Left ventricle myocardium inferior (tissue), 1 donor: ENCODE data around the gene FGL2. TPM values are rescaled to one million over a fixed set of nuclear protein-coding genes. Genes with fewer than 3 reads are reported as not detected.
"Not testable (repeated sequence)": the region's sequence is repeated elsewhere in the genome, so short reads cannot be mapped to it uniquely, and the experiment has no call there.

Experiments
- DNase-seq: peaks from one replicate; pipeline ENCODE4 v3.0.0-alpha.2; 2020
- H3K27ac ChIP-seq: fragments of 200-600 bp; replicated peaks from 2 replicates; pipeline ENCODE4 v1.8.0; 2021
- H3K27me3 ChIP-seq: fragments of 200-600 bp; 2 replicates; pipeline ENCODE4 v1.8.0; 2021; ENCODE audit warnings: low read depth
- H3K36me3 ChIP-seq: fragments of 200-600 bp; 2 replicates; pipeline ENCODE4 v1.8.0; 2021
- H3K4me1 ChIP-seq: fragments of 200-600 bp; 2 replicates; pipeline ENCODE4 v1.8.0; 2021
- H3K4me3 ChIP-seq: fragments of 200-600 bp; 2 replicates; pipeline ENCODE4 v1.8.0; 2021; ENCODE audit warnings: mild to moderate bottlenecking, moderate library complexity
- H3K9me3 ChIP-seq: fragments of 200-600 bp; replicated peaks from 2 replicates; pipeline ENCODE4 v1.8.0; 2021
- intact Hi-C: fragments of 100-400 bp; cut with micrococcal nuclease; formaldehyde crosslinking; loops from one replicate; pipeline ENCODE4 v1.11.0; 2022
- total RNA-seq: library from RNA; stranded (reverse); fragmentation: NEBNext Ultra II Directional; extraction: Animal tissue kit (Norgen Biotek cat#: 25700); gene quantifications from one replicate; pipeline ENCODE4 v1.2.1, GENCODE V29; 2021
- TF ChIP-seq, protein P1 (sequence below): fragments of 200-600 bp; IDR thresholded peaks from 2 replicates; pipeline ENCODE4 v1.8.0; 2021; ENCODE audit warnings: antibody characterized with exemption, mild to moderate bottlenecking, borderline replicate concordance
- donor health status: DM: no; HTN: yes; CAD: no; lungs with severe emphysema.

The FGL2 gene
- total RNA-seq, 1 donor from 2014 or later, result 10.6 TPM

DNA sequence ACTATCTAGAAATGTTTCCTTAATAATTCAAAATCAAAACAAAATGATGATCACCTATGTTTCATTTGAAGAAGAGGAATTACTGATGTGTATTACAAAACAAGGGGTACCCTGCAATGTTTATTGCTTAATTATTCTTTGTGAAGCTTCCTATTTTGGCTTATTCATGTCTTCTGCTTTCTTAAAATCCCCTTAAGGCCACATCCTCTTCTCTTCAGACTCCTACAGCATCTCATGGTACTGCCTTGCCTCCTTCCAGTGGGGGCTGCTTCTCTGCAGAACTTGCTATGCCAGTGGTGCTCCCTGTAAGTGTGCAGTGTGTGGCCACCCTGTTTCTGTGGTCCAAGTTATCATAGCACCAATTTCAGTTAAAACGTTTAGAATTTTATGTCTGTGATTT lies 42.2 kb downstream of the FGL2 start:
- intact Hi-C loops, result no loop called here
- Histone ChIP-seq H3K4me3 (no peak overlapping the region), H3K27me3 (no peaks in the 10 kb centered on the region), H3K9me3 (peaks cover 3% of the 10 kb centered on the region), H3K4me1 (peaks cover 5% of the 10 kb centered on the region), H3K36me3 (no peaks in the 10 kb centered on the region), H3K27ac (no peak overlapping the region)
- DNase-seq, result no peak
- TF ChIP-seq, protein P1, sequence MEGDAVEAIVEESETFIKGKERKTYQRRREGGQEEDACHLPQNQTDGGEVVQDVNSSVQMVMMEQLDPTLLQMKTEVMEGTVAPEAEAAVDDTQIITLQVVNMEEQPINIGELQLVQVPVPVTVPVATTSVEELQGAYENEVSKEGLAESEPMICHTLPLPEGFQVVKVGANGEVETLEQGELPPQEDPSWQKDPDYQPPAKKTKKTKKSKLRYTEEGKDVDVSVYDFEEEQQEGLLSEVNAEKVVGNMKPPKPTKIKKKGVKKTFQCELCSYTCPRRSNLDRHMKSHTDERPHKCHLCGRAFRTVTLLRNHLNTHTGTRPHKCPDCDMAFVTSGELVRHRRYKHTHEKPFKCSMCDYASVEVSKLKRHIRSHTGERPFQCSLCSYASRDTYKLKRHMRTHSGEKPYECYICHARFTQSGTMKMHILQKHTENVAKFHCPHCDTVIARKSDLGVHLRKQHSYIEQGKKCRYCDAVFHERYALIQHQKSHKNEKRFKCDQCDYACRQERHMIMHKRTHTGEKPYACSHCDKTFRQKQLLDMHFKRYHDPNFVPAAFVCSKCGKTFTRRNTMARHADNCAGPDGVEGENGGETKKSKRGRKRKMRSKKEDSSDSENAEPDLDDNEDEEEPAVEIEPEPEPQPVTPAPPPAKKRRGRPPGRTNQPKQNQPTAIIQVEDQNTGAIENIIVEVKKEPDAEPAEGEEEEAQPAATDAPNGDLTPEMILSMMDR, result no peak

DNA sequence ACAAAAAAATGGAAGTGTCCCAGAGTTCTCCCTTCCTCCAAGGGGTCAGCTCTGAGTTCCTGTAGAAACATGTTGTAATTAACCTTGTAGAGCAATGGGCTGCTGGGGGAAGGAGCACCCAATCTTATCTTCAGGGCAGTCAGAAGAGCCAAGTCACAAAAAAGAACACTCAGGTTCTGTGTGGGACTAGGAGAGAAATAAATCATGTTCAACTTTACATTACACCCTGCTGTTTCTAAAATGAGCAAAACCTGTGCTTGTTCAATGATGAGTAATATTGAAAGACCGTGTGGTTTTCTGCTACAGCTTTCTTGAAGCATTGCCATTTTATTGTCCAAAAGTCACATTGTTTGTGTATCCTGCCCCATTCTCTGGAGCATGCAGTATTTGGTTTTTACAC lies 42.6 kb downstream of the FGL2 start:
- intact Hi-C loops, H3K9me3 ChIP-seq, H3K4me1 ChIP-seq, H3K27ac ChIP-seq, H3K27me3 ChIP-seq, H3K4me3 ChIP-seq, H3K36me3 ChIP-seq, DNase-seq: not testable (repeated sequence)

DNA sequence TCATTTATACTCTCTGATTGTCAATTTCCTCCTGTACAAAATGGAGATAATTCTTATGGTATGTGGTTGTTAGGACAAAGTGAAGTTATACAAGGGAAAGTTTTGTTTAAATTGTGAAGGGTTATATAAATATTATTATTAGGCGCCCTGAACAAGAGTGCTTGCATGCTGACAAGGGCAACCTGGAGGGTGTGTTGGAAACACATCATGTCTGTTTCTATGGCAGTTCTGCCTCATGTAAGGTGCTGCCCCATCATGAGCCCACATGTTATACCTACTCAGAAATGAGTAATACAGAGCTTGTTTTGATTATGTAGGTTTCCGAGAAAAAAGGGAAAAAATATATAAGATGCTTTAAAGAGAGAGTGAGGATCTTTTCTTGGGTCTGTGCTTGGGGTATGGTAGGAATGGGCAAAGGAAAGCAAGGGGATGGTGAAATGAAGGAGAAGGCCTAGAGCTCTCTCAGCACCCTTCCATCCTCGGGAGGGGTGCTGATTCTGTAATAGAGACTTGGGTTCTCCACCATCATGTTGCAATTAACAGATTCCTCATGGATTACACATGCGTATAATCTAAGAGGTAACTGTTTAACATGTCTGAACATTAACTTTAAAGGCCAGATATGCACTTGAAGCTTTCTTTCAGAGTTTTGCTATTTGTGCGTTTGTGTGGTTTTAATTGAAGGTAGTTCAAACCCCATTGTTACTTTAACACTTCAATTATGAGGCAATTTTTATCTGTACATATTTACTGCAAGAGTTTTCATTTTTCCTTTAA lies 43.8 kb downstream of the FGL2 start:
- H3K4me1 ChIP-seq, H3K27ac ChIP-seq, DNase-seq, H3K36me3 ChIP-seq, H3K27me3 ChIP-seq, H3K4me3 ChIP-seq, H3K9me3 ChIP-seq, intact Hi-C loops: not testable (repeated sequence)

DNA sequence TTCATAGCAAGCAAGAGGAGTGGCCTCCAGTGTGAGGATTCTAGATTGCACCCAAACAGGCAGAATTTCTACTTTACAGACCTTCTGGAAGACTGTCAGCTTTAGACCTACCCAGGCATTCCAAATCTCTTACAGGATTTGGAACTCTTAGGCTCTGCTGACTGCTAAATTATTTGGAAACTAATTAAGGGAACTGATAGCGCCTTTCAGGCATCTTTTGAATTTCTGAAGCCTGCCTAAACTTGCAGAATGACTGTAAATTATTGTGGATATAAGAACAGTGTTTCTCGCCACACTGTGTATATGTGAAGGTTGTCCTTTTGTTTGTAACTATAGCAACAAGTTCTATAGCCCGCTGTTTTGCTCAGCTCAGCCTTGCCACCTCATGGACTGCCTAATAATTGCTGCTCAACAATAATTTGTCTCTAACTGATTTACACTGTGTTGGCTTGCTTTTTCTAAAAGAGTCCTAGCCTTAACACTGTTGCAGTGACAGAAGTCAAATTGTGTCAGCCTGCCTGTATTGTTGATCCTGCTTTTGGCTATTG lies 44.6 kb downstream of the FGL2 start:
- intact Hi-C loops, H3K36me3 ChIP-seq, H3K27me3 ChIP-seq, H3K9me3 ChIP-seq, H3K27ac ChIP-seq, H3K4me1 ChIP-seq, H3K4me3 ChIP-seq, DNase-seq: not testable (repeated sequence)

DNA sequence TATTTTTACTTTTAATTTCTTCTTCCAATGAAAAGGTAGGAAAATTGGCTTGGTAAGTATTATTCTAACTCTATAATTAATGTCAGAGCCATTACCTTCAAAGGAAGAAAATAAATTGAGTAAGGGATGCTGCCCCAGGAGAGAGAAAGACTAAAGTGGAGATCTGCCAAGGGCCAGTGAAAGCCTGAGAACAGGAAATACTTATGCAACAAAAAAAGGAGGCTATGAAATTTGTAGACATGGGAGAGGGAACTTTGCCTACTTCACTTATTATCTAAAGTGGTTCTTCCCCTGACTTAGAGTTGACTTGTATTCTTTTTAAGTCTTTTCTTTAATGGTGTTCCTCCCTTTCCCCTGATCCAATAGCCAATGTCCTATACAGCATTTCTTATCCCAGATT lies 47.4 kb downstream of the FGL2 start:
- H3K4me1 ChIP-seq, DNase-seq, H3K27ac ChIP-seq, H3K36me3 ChIP-seq, H3K4me3 ChIP-seq, intact Hi-C loops, H3K27me3 ChIP-seq: not testable (repeated sequence)
- H3K9me3 ChIP-seq, result peaks cover 12% of the 10 kb centered on the region

Other genes starting within 250 kb of the FGL2 start
- not detected for gene SPDYE17, start 167.5 kb downstream of the FGL2 start, total RNA-seq
- gene SPDYE18, start 137.3 kb downstream of the FGL2 start, total RNA-seq, result not detected
- 4.7 TPM for gene CCDC146, start 77.2 kb downstream of the FGL2 start, total RNA-seq
- gene GSAP, start 216.5 kb upstream of the FGL2 start, total RNA-seq, result 7.2 TPM